Measurements from ENCODE around the gene BTBD9.

DNA sequence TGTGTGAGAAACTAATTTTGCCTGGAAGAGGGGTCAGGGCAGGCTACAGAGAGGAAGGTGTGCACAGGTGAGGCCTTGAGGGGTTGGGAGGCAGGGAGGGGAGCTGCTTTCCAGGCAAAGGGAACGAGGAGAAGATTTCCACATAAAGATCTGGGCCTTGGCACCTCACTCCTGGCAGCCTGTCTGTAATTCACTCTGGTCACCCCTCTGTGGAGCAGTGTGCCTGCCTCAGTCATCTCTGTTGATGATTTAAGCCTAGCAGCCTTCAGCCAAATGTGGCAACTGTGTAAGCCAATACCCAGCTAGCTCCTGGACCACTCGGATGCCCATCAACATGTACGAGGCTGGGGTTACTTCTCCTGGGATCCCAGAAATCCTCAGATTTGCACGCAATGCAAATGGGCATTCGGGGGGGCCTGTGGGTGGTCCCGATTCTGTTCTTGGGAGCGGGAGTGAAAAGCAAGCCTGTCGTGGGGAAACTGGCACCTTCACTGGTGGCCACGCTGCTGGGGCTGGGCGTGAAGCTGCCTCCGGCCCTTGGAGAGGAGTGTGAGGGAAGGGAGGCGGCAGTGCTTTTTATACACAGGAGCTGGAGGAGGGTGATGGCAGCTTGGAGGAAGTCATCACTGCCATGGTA is 459.8 kb downstream of the BTBD9 start:
- TF ChIP-seq, protein P1, sequence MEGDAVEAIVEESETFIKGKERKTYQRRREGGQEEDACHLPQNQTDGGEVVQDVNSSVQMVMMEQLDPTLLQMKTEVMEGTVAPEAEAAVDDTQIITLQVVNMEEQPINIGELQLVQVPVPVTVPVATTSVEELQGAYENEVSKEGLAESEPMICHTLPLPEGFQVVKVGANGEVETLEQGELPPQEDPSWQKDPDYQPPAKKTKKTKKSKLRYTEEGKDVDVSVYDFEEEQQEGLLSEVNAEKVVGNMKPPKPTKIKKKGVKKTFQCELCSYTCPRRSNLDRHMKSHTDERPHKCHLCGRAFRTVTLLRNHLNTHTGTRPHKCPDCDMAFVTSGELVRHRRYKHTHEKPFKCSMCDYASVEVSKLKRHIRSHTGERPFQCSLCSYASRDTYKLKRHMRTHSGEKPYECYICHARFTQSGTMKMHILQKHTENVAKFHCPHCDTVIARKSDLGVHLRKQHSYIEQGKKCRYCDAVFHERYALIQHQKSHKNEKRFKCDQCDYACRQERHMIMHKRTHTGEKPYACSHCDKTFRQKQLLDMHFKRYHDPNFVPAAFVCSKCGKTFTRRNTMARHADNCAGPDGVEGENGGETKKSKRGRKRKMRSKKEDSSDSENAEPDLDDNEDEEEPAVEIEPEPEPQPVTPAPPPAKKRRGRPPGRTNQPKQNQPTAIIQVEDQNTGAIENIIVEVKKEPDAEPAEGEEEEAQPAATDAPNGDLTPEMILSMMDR (IDR thresholded peaks at IDR 0.05): no peak
- TF ChIP-seq POLR2A (IDR thresholded peaks at IDR 0.05): no peak
- no peak for TF ChIP-seq POLR2AphosphoS5 (IDR thresholded peaks at IDR 0.05; ENCODE audit: insufficient read depth in 1 of 2, low read depth in 1 of 2)

Measured in vagina (tissue), 2 donors.